ENCODE results near the gene CCDC6. TPM values are rescaled to one million over a fixed set of nuclear protein-coding genes. Genes with fewer than 3 reads are reported as not detected.
A peak's percentile ranks its signal among the peaks of the same experiment; 100 is the strongest.

The CCDC6 gene
- total RNA-seq, 1 experiment from 2014 or later, result 37.6 TPM

DNA sequence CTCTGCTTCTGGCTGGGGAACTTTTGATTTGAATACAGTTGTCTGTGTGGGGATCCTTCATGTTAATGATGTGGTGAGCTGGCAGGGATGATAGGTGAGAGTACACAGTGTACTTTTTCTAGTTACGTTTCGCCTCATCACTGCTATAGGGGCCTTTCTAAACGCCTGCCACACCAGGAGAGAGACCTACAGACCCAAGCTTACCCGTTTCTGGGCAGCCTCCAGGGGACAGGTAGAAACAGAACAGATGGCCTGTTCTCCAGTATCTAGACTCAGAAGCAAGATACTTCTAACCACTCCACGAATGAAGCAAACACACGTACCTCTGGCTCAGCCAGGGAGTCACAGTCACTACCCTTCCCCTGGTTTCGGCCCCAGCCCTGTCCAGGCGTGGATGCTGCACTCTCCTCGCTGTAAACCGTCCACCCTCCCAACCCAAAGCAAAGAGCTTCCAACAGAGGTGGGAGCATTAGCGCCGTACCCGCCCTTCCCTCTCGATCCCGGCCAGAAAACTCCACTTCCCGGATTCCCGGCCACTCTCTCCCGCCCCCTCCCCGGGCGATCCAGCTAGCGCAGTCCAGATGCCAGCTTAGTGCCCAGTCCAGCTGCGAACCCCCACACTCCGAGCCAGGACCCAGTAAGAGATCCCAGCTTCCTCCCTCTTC, 1.2 kb downstream of the CCDC6 start:
- peak overlapping the region; percentile 70 for H2AFZ ChIP-seq (ENCODE audit: low read length)
- H3K4me2 ChIP-seq (ENCODE audit: low read length), result peak overlapping the region; percentile 84
- H3K27me3 ChIP-seq (ENCODE audit: low read length), result no peaks in the 10 kb centered on the region
- peaks cover 12% of the 10 kb centered on the region for H3F3A ChIP-seq (ENCODE audit: low read length, unreplicated experiment)
- H3K4me3 ChIP-seq (ENCODE audit: low read length), result peak overlapping the region; percentile 93
- POLR2A ChIA-PET (ENCODE audit: unreplicated experiment), result interaction anchor here (0.7 kb wide), 1 partner anchor 89 kb away, joined by 4 read pairs; no protein-coding TSS in a partner anchor
- intact Hi-C loops (cut with micrococcal nuclease), result loop anchor here (5.0 kb wide), 1 partner anchor 193 kb away; no protein-coding TSS in a partner anchor
- TF ChIP-seq EZH2 (IDR thresholded peaks at IDR 0.05; ENCODE audit: low read length, unreplicated experiment) (no peak), EZH2phosphoT487 (IDR thresholded peaks at IDR 0.05; ENCODE audit: borderline replicate concordance, low read length) (no peak), CTCF (conservative IDR thresholded peaks at IDR 0.05; ENCODE audit: low read depth, low read length) (0 out of 2 replicates have a peak, but pooled peaks have one; percentile 8)
- peaks cover 34% of the 10 kb centered on the region for H4K20me1 ChIP-seq (ENCODE audit: low read length)
- ATAC-seq, result peak; percentile 4
- peak overlapping the region; percentile 82 for H3K9ac ChIP-seq (ENCODE audit: low read length)
- CTCF ChIA-PET, result interaction anchor here (0.6 to 2.2 kb wide), 4 partner anchors 74 to 123 kb away, joined by 3 to 10 read pairs (median 6); no protein-coding TSS in a partner anchor
- TSS peak; percentile 25 for BruUV-seq (replicated peaks)
- H3K36me3 ChIP-seq (ENCODE audit: low read depth, low read length), result no peaks in the 10 kb centered on the region
- H3K79me2 ChIP-seq (ENCODE audit: low read length), result peaks cover 61% of the 10 kb centered on the region
- H3K9me3 ChIP-seq (ENCODE audit: low read length), result no peaks in the 10 kb centered on the region
- H3K9me2 ChIP-seq (replicated peaks; ENCODE audit: low read length), result no peaks in the 10 kb centered on the region
- DNase-seq, result peak; percentile 42
- H3K27ac ChIP-seq (ENCODE audit: low read length), result peak overlapping the region; percentile 3; the same call in 1 of the 2 replicates
- H3K4me1 ChIP-seq (ENCODE audit: insufficient read depth, low read length), result peaks cover 52% of the 10 kb centered on the region

- no peaks in the 10 kb centered on the region for H3K9me3 ChIP-seq (ENCODE audit: low read length)
- ATAC-seq (no peak), DNase-seq (peak; percentile 20)
- H3K27me3 ChIP-seq (ENCODE audit: low read length), result no peaks in the 10 kb centered on the region
- peaks cover 40% of the 10 kb centered on the region for H4K20me1 ChIP-seq (ENCODE audit: low read length)
- H3K79me2 ChIP-seq (ENCODE audit: low read length), result peaks cover 68% of the 10 kb centered on the region
- peak overlapping the region; percentile 84 for H3K4me2 ChIP-seq (ENCODE audit: low read length)
- H3K9me2 ChIP-seq (replicated peaks; ENCODE audit: low read length), result no peaks in the 10 kb centered on the region
- H3K27ac ChIP-seq (ENCODE audit: low read length), result no peak overlapping the region
- H3K4me3 ChIP-seq (ENCODE audit: low read length), result peak overlapping the region; percentile 93
- peaks cover 12% of the 10 kb centered on the region for H3F3A ChIP-seq (ENCODE audit: low read length, unreplicated experiment)
- CTCF ChIA-PET, result interaction anchor here (1.2 to 2.2 kb wide), 2 partner anchors 74 to 87 kb away, joined by 9 to 10 read pairs; no protein-coding TSS in a partner anchor
- intact Hi-C loops (cut with micrococcal nuclease), result loop anchor here (5.0 kb wide), 1 partner anchor 192 kb away; no protein-coding TSS in a partner anchor
- H3K4me1 ChIP-seq (ENCODE audit: insufficient read depth, low read length), result peaks cover 52% of the 10 kb centered on the region
- H2AFZ ChIP-seq (ENCODE audit: low read length), result peak overlapping the region; percentile 70
- peak overlapping the region; percentile 82 for H3K9ac ChIP-seq (ENCODE audit: low read length)
- BruUV-seq (replicated peaks), result no TSS peak
- POLR2A ChIA-PET (ENCODE audit: unreplicated experiment), result no interaction called here
- TF ChIP-seq EZH2phosphoT487 (IDR thresholded peaks at IDR 0.05; ENCODE audit: borderline replicate concordance, low read length) (no peak), EZH2 (IDR thresholded peaks at IDR 0.05; ENCODE audit: low read length, unreplicated experiment) (no peak), CTCF (conservative IDR thresholded peaks at IDR 0.05; ENCODE audit: low read depth, low read length) (no peak)
- 0 out of 2 replicates have a peak, but pooled peaks cover 4% of the 10 kb centered on the region for H3K36me3 ChIP-seq (ENCODE audit: low read depth, low read length)
Observed at GRCh38 chr10:59904426-59905065, 1.8 kb downstream of the CCDC6 start.
